Measurements from ENCODE around the gene GPR108.
A peak's percentile ranks its signal among the peaks of the same experiment; 100 is the strongest.

- no peak for TF ChIP-seq ZNF367 (CRISPR knock-in tag; IDR thresholded peaks at IDR 0.05; ENCODE audit: borderline replicate concordance)
- TF ChIP-seq ZKSCAN8 (CRISPR knock-in tag; IDR thresholded peaks at IDR 0.05; ENCODE audit: borderline replicate concordance): no peak
- TF ChIP-seq POLR2A (IDR thresholded peaks at IDR 0.05; ENCODE audit: insufficient read depth in 1 of 2, low read depth in 2 of 2, low read length in 2 of 2): no peak
- TF ChIP-seq CTCF (CRISPR knock-in tag; IDR thresholded peaks at IDR 0.05): peak; percentile 30
- TF ChIP-seq ZNF512 (CRISPR knock-in tag; IDR thresholded peaks at IDR 0.05): no peak
- no peak for TF ChIP-seq ZNF407 (CRISPR knock-in tag; IDR thresholded peaks at IDR 0.05; ENCODE audit: not compliant biosample characterization)
- no peak for TF ChIP-seq TCF7L2 (IDR thresholded peaks at IDR 0.05; ENCODE audit: low read depth, low read length)
- TF ChIP-seq TBP (CRISPR knock-in tag; IDR thresholded peaks at IDR 0.05): no peak
- no peak for TF ChIP-seq SATB2 (CRISPR knock-in tag; IDR thresholded peaks at IDR 0.05)
- TF ChIP-seq MLLT10 (CRISPR knock-in tag; IDR thresholded peaks at IDR 0.05): no peak
- no peak for TF ChIP-seq ARNT (IDR thresholded peaks at IDR 0.05)
- no peak for TF ChIP-seq TCF7 (IDR thresholded peaks at IDR 0.05; ENCODE audit: low read depth)
- TF ChIP-seq SNRNP70 (IDR thresholded peaks at IDR 0.05; ENCODE audit: low read depth, low read length): no peak
These were observed 20.3 kb downstream of the GPR108 start for GRCh38 chr19:6717036-6717435.
